ENCODE results near the gene CRB2. TPM values are rescaled to one million over a fixed set of nuclear protein-coding genes. Genes with fewer than 3 reads are reported as not detected.

Gene CRB2
- total RNA-seq, 4 donors from 2014 or later = 0.11 TPM; not detected in 3

DNA sequence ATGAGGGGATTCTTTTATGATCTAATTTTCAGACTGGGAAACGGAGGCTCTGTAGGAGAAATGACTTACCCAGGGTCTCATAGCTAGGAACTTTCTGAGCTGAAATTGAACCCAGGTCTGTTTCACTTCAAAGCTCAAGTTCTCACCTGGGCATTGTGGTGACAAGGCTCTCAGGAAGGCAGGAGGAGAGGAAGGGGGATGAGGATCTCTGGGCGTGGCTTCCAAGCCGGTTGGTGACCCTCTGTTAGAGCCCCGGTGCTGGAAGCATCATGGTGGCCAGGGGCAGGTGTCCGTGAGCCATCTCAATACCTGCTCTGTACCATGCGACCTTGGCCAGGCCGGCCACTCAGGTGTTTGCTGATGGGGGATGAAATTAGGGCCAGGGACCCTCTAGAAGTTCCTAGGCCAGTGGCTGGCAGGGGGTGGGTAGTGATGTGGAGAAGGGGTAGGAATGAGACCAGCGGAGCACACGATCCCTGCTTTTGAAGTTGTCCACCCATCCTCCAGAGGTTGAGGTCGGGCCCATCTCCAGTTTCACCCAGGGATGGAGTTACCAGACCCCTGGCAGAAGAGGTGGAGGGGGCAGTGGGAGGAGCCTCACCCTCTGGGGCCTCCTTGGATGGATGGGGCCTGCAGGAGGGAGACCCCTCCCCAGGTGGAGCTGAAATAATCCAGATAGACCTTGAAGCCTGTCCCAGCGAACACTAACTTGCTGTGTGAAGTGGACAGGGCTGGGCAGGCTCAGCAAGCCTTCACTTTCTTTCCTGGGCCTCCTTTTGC lies 5.9 kb downstream of the CRB2 start:
- no peak overlapping the region for H3K27ac ChIP-seq
- no peaks in the 10 kb centered on the region for H3K27me3 ChIP-seq
- WGBS, 2 donors = 69 to 78% methylated on average over 11 of the region's 11 CpGs
- no peak for DNase-seq
- no peaks in the 10 kb centered on the region for H3K9me3 ChIP-seq
- TF ChIP-seq, protein P1, sequence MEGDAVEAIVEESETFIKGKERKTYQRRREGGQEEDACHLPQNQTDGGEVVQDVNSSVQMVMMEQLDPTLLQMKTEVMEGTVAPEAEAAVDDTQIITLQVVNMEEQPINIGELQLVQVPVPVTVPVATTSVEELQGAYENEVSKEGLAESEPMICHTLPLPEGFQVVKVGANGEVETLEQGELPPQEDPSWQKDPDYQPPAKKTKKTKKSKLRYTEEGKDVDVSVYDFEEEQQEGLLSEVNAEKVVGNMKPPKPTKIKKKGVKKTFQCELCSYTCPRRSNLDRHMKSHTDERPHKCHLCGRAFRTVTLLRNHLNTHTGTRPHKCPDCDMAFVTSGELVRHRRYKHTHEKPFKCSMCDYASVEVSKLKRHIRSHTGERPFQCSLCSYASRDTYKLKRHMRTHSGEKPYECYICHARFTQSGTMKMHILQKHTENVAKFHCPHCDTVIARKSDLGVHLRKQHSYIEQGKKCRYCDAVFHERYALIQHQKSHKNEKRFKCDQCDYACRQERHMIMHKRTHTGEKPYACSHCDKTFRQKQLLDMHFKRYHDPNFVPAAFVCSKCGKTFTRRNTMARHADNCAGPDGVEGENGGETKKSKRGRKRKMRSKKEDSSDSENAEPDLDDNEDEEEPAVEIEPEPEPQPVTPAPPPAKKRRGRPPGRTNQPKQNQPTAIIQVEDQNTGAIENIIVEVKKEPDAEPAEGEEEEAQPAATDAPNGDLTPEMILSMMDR (IDR thresholded peaks at IDR 0.05) = no peak
- TF ChIP-seq POLR2A (IDR thresholded peaks at IDR 0.05) = no peak
- no peaks in the 10 kb centered on the region for H3K36me3 ChIP-seq
- intact Hi-C loops (cut with DNase I) = no loop called here
- peaks cover 0 to 14% of the 10 kb centered on the region in 2 donors for H3K4me1 ChIP-seq
- H3K4me3 ChIP-seq (replicated peaks in 1 of 3) = no peak overlapping the region

DNA sequence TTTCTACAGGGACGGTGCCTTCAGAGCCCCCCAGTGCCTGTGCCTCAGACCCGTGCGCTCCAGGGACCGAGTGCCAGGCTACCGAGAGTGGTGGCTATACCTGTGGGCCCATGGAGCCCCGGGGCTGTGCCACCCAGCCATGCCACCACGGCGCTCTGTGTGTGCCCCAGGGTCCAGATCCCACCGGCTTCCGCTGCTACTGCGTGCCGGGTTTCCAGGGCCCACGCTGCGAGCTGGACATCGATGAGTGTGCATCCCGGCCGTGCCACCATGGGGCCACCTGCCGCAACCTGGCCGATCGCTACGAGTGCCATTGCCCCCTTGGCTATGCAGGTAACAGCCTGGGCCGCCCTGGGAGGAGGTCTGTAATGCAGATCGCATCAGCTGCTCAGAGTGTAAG lies 6.9 kb downstream of the CRB2 start:
- no peaks in the 10 kb centered on the region for H3K27me3 ChIP-seq
- H3K4me1 ChIP-seq = peaks cover 0 to 11% of the 10 kb centered on the region in 2 donors
- DNase-seq = no peak
- H3K9me3 ChIP-seq = no peaks in the 10 kb centered on the region
- intact Hi-C loops (cut with DNase I) = no loop called here
- 90 to 93% methylated on average over 12 to 23 of the region's 23 CpGs for WGBS, 2 donors
- TF ChIP-seq, protein P1 (IDR thresholded peaks at IDR 0.05) = no peak
- TF ChIP-seq POLR2A (IDR thresholded peaks at IDR 0.05) = no peak
- no peaks in the 10 kb centered on the region for H3K36me3 ChIP-seq
- no peak overlapping the region for H3K27ac ChIP-seq
- no peak overlapping the region for H3K4me3 ChIP-seq (replicated peaks in 1 of 3)

DNA sequence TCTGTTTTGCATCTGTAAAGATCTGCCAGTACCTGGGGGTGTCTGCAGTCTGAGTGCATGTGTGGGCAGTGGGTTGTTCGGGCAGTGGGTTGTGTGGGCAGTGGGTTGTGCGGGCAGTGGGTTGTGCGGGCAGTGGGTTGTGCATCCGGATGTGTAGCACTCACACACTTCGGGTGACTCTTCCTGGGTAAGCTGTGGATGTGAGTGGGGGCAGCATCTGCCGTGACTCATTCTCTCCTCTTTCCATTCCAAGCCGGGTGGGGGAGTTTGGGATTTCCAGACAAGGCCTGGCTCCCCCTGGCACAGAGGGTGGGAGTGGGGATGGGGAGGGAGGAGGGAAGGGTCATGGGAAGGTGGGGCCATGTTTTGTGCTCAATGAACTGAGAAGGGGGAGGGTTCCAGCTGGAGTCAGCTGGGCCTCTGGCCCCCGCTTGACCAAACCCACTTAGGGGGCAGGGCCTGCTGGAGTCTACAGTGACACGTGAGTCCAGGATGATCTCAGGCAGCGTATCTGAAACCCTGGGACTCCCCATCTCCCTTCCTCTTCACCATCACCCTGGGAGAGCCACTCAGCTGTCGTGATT lies 8.3 kb downstream of the CRB2 start:
- Histone ChIP-seq H3K36me3 (no peaks in the 10 kb centered on the region), H3K4me1 (peaks cover 0 to 11% of the 10 kb centered on the region in 2 donors), H3K9me3 (no peaks in the 10 kb centered on the region), H3K27ac (no peak overlapping the region), H3K27me3 (no peaks in the 10 kb centered on the region), H3K4me3 (replicated peaks in 1 of 3) (no peak overlapping the region)
- intact Hi-C loops (cut with DNase I) = no loop called here
- TF ChIP-seq, protein P1 (IDR thresholded peaks at IDR 0.05) = no peak
- TF ChIP-seq POLR2A (IDR thresholded peaks at IDR 0.05) = no peak
- no peak for DNase-seq
- 65 to 76% methylated on average over 9 to 11 of the region's 11 CpGs for WGBS, 2 donors

DNA sequence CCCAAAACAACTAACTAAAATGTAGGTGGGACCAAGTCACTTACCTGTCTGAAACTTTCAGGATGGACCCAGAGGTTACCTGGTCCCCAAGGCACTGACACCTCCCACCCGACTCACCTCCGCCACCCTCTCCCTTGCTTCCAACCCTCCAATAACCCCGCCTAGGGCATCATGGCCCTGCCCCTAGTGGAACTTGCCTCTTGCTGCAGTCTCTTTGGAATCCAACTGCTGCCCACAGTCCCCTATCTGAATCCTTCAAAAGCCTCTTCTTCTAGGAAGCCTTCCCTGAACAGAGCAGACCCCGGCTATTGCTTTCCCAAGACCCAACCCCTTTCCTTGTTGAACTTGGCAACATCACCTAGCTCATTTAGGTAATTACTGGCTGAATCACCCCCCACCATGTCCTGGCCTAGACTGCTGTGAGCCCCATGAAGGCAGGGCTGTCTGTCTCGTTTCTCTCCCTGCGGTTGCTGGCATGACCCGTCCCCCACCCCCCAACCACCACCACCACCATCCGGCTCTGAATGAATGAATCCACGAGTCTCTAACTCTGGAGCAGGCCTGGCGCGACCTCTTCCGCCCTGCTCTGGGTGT lies 9.4 kb downstream of the CRB2 start:
- 85 to 89% methylated on average over 12 of the region's 12 CpGs for WGBS, 2 donors
- intact Hi-C loops (cut with DNase I) = no loop called here
- no peak for DNase-seq
- no peaks in the 10 kb centered on the region for H3K9me3 ChIP-seq
- no peak overlapping the region for H3K27ac ChIP-seq
- no peaks in the 10 kb centered on the region for H3K27me3 ChIP-seq
- H3K4me1 ChIP-seq = peaks cover 0 to 2% of the 10 kb centered on the region in 2 donors
- no peaks in the 10 kb centered on the region for H3K36me3 ChIP-seq
- TF ChIP-seq, protein P1 (IDR thresholded peaks at IDR 0.05) = no peak
- no peak for TF ChIP-seq POLR2A (IDR thresholded peaks at IDR 0.05)
- no peak overlapping the region for H3K4me3 ChIP-seq (replicated peaks in 1 of 3)
